ENCODE results near the gene TRAF2. TPM values are rescaled to one million over a fixed set of nuclear protein-coding genes. Genes with fewer than 3 reads are reported as not detected.
"Not testable (repeated sequence)": the region's sequence is repeated elsewhere in the genome, so short reads cannot be mapped to it uniquely, and the experiment has no call there.

Gene TRAF2
- total RNA-seq (12.8 TPM), polyA plus RNA-seq (18.8 TPM)
- long read RNA-seq, donor 1 = 0 reads
- long read RNA-seq, donor 2 = 0 reads
- long read RNA-seq, donor 3, partial matches to known transcripts = 10 of 10 reads
- long read RNA-seq, donor 3, other reads (novel, unspliced or antisense) = 0 of 10 reads
- long read RNA-seq, donor 4, partial matches to known transcripts = 5 of 7 reads
- long read RNA-seq, donor 4, other reads (novel, unspliced or antisense) = 0 of 7 reads
- long read RNA-seq, donor 5, transcript TRAF2-201 (11 exons, 2,264 nt) = major isoform, 12 of 17 reads
- long read RNA-seq, donor 5, partial matches to known transcripts = 5 of 17 reads
- long read RNA-seq, donor 5, other reads (novel, unspliced or antisense) = 0 of 17 reads
- long read RNA-seq, donor 6, partial matches to known transcripts = 0 of 3 reads
- long read RNA-seq, donor 6, other reads (novel, unspliced or antisense) = 0 of 3 reads
- long read RNA-seq, donor 7, partial matches to known transcripts = 0 of 1 reads
- long read RNA-seq, donor 7, other reads (novel, unspliced or antisense) = 0 of 1 reads
- long read RNA-seq, donor 8, partial matches to known transcripts = 0 of 3 reads
- long read RNA-seq, donor 8, other reads (novel, unspliced or antisense) = 0 of 3 reads
- long read RNA-seq, donor 9, partial matches to known transcripts = 5 of 7 reads
- long read RNA-seq, donor 9, other reads (novel, unspliced or antisense) = 0 of 7 reads
- long read RNA-seq, donor 10, partial matches to known transcripts = 61 of 261 reads
- long read RNA-seq, donor 10, other reads (novel, unspliced or antisense) = 197 of 261 reads

GRCh38 chr9:136885950-136886578 lies at the start of gene TRAF2:
Gene TRAF2, plus strand, starts transcription at chr9:136886516. Its CDS starts 12,225 bp downstream, at chr9:136898741.
- under 1% methylated on average over 88 of the region's 88 CpGs for WGBS
- peak within 1 kb of the TSS; percentile 75 to 96 for H3K4me3 ChIP-seq (ENCODE audit: low read length in 2 of 2)
- DNase-seq (ENCODE audit: low read depth in 6 of 9, low spot score in 9 of 9) = peak; percentile 95 to 100 (median 99)

GRCh38 chr9:136837146-136837855 lies 49.0 kb upstream of the TRAF2 start:
- no peak overlapping the region for H3K4me3 ChIP-seq (ENCODE audit: low read length in 2 of 2)
- peaks cover 32 to 70% of the 10 kb centered on the region in 2 donors for H3K36me3 ChIP-seq (ENCODE audit: control insufficient read depth in 2 of 2, insufficient read depth in 2 of 2, low read length in 1 of 2)
- WGBS = 96% methylated on average over 27 of the region's 27 CpGs
- peaks cover 0 to 13% of the 10 kb centered on the region in 2 donors for H3K4me1 ChIP-seq (ENCODE audit: control insufficient read depth in 2 of 2, insufficient read depth in 2 of 2, low read length in 2 of 2)
- H3K9me3 ChIP-seq (ENCODE audit: control insufficient read depth in 2 of 2, insufficient read depth in 1 of 2, low read length in 1 of 2) = no peaks in the 10 kb centered on the region
- peaks cover 0 to 4% of the 10 kb centered on the region in 2 donors for H3K27me3 ChIP-seq (ENCODE audit: control insufficient read depth in 2 of 2, insufficient read depth in 1 of 2, low read length in 1 of 2)
- H3K27ac ChIP-seq (ENCODE audit: low read depth in 1 of 2, low read length in 1 of 2) = no peak overlapping the region
- no peak for DNase-seq (ENCODE audit: low read depth in 6 of 9, low spot score in 9 of 9)

More at GRCh38 chr9:136885950-136886578, at the start of gene TRAF2:
- Histone ChIP-seq H3K36me3 (ENCODE audit: control insufficient read depth in 2 of 2, insufficient read depth in 2 of 2, low read length in 1 of 2) (peaks cover 7 to 10% of the 10 kb centered on the region in 2 donors), H3K9me3 (ENCODE audit: control insufficient read depth in 2 of 2, insufficient read depth in 1 of 2, low read length in 1 of 2) (no peaks in the 10 kb centered on the region), H3K4me1 (ENCODE audit: control insufficient read depth in 2 of 2, insufficient read depth in 2 of 2, low read length in 2 of 2) (peaks cover 9 to 35% of the 10 kb centered on the region in 2 donors), H3K27ac (ENCODE audit: low read depth in 1 of 2, low read length in 1 of 2) (peak within 1 kb of the TSS; percentile 77 to 87), H3K27me3 (ENCODE audit: control insufficient read depth in 2 of 2, insufficient read depth in 1 of 2, low read length in 1 of 2) (no peaks in the 10 kb centered on the region)

- H3K4me3 ChIP-seq (ENCODE audit: low read length in 2 of 2); DNase-seq (ENCODE audit: low read depth in 6 of 9, low spot score in 9 of 9): not testable (repeated sequence)
- H3K36me3 ChIP-seq (ENCODE audit: control insufficient read depth in 2 of 2, insufficient read depth in 2 of 2, low read length in 1 of 2) = peaks cover 29 to 65% of the 10 kb centered on the region in 2 donors
These were observed 48.4 kb upstream of the TRAF2 start for GRCh38 chr9:136837856-136838277.

GRCh38 chr9:136838314-136839228 lies 47.7 kb upstream of the TRAF2 start:
- H3K9me3 ChIP-seq (ENCODE audit: control insufficient read depth in 2 of 2, insufficient read depth in 1 of 2, low read length in 1 of 2) = no peaks in the 10 kb centered on the region
- peaks cover 29 to 63% of the 10 kb centered on the region in 2 donors for H3K36me3 ChIP-seq (ENCODE audit: control insufficient read depth in 2 of 2, insufficient read depth in 2 of 2, low read length in 1 of 2)
- peaks cover 6 to 16% of the 10 kb centered on the region in 2 donors for H3K27me3 ChIP-seq (ENCODE audit: control insufficient read depth in 2 of 2, insufficient read depth in 1 of 2, low read length in 1 of 2)
- DNase-seq (ENCODE audit: low read depth in 6 of 9, low spot score in 9 of 9) = no peak
- no peak overlapping the region for H3K4me3 ChIP-seq (ENCODE audit: low read length in 2 of 2)
- 95% methylated on average over 29 of the region's 29 CpGs for WGBS
- peak overlapping the region in 1 of 2 donors; percentile 18 for H3K27ac ChIP-seq (ENCODE audit: low read depth in 1 of 2, low read length in 1 of 2)
- H3K4me1 ChIP-seq (ENCODE audit: control insufficient read depth in 2 of 2, insufficient read depth in 2 of 2, low read length in 2 of 2) = peaks cover 4 to 25% of the 10 kb centered on the region in 2 donors

More at GRCh38 chr9:136837856-136838277, 48.4 kb upstream of the TRAF2 start:
- H3K27ac ChIP-seq (ENCODE audit: low read depth in 1 of 2, low read length in 1 of 2); H3K27me3 ChIP-seq (ENCODE audit: control insufficient read depth in 2 of 2, insufficient read depth in 1 of 2, low read length in 1 of 2); H3K9me3 ChIP-seq (ENCODE audit: control insufficient read depth in 2 of 2, insufficient read depth in 1 of 2, low read length in 1 of 2): not testable (repeated sequence)
- WGBS = 97% methylated on average over 15 of the region's 15 CpGs
- peaks cover 0 to 18% of the 10 kb centered on the region in 2 donors for H3K4me1 ChIP-seq (ENCODE audit: control insufficient read depth in 2 of 2, insufficient read depth in 2 of 2, low read length in 2 of 2)

GRCh38 chr9:136839229-136840139 lies 46.8 kb upstream of the TRAF2 start:
- Histone ChIP-seq H3K27me3 (ENCODE audit: control insufficient read depth in 2 of 2, insufficient read depth in 1 of 2, low read length in 1 of 2) (peaks cover 14 to 24% of the 10 kb centered on the region in 2 donors), H3K36me3 (ENCODE audit: control insufficient read depth in 2 of 2, insufficient read depth in 2 of 2, low read length in 1 of 2) (peaks cover 26 to 59% of the 10 kb centered on the region in 2 donors), H3K27ac (ENCODE audit: low read depth in 1 of 2, low read length in 1 of 2) (no peak overlapping the region), H3K4me3 (ENCODE audit: low read length in 2 of 2) (no peak overlapping the region), H3K4me1 (ENCODE audit: control insufficient read depth in 2 of 2, insufficient read depth in 2 of 2, low read length in 2 of 2) (peaks cover 6 to 30% of the 10 kb centered on the region in 2 donors), H3K9me3 (ENCODE audit: control insufficient read depth in 2 of 2, insufficient read depth in 1 of 2, low read length in 1 of 2) (peaks cover 0 to 2% of the 10 kb centered on the region in 2 donors)
- 96% methylated on average over 36 of the region's 36 CpGs for WGBS
- no peak for DNase-seq (ENCODE audit: low read depth in 6 of 9, low spot score in 9 of 9)

GRCh38 chr9:136840140-136840876 lies 46.0 kb upstream of the TRAF2 start:
- peaks cover 0 to 2% of the 10 kb centered on the region in 2 donors for H3K9me3 ChIP-seq (ENCODE audit: control insufficient read depth in 2 of 2, insufficient read depth in 1 of 2, low read length in 1 of 2)
- H3K4me1 ChIP-seq (ENCODE audit: control insufficient read depth in 2 of 2, insufficient read depth in 2 of 2, low read length in 2 of 2) = peaks cover 6 to 30% of the 10 kb centered on the region in 2 donors
- H3K27ac ChIP-seq (ENCODE audit: low read depth in 1 of 2, low read length in 1 of 2) = no peak overlapping the region
- no peak overlapping the region for H3K4me3 ChIP-seq (ENCODE audit: low read length in 2 of 2)
- WGBS = 96% methylated on average over 32 of the region's 32 CpGs
- no peak for DNase-seq (ENCODE audit: low read depth in 6 of 9, low spot score in 9 of 9)
- H3K27me3 ChIP-seq (ENCODE audit: control insufficient read depth in 2 of 2, insufficient read depth in 1 of 2, low read length in 1 of 2) = peaks cover 22 to 29% of the 10 kb centered on the region in 2 donors
- H3K36me3 ChIP-seq (ENCODE audit: control insufficient read depth in 2 of 2, insufficient read depth in 2 of 2, low read length in 1 of 2) = peaks cover 26 to 56% of the 10 kb centered on the region in 2 donors

Measured in thymus (tissue), 14 donors.